ENCODE results near the gene GRIK5.

The GRIK5 gene

GRCh38 chr19:42093926-42094325 is 23.9 kb upstream of the GRIK5 start:
- DNase-seq, result no peak

GRCh38 chr19:42093505-42093904 is 23.5 kb upstream of the GRIK5 start:
- no peak for DNase-seq

- DNase-seq, result peak; percentile 11
Observed at GRCh38 chr19:42092350-42092749, 22.3 kb upstream of the GRIK5 start.

GRCh38 chr19:42091742-42092141 is 21.7 kb upstream of the GRIK5 start:
- DNase-seq, result no peak

GRCh38 chr19:42091300-42091699 is 21.3 kb upstream of the GRIK5 start:
- DNase-seq, result no peak

GRCh38 chr19:42090672-42091071 is 20.7 kb upstream of the GRIK5 start:
- no peak for DNase-seq

- DNase-seq, result no peak
Observed at GRCh38 chr19:42089772-42090171, 19.8 kb upstream of the GRIK5 start.

- no peak for DNase-seq
Observed at GRCh38 chr19:42089191-42089750, 19.3 kb upstream of the GRIK5 start.

GRCh38 chr19:42088471-42089190 is 18.6 kb upstream of the GRIK5 start:
- DNase-seq, result no peak

- no peak for DNase-seq
Observed at GRCh38 chr19:42086770-42087550, 17.0 kb upstream of the GRIK5 start.

GRCh38 chr19:42086188-42086736 is 16.3 kb upstream of the GRIK5 start:
- DNase-seq, result no peak

- no peak for DNase-seq
Observed at GRCh38 chr19:42083537-42083936, 13.5 kb upstream of the GRIK5 start.

GRCh38 chr19:42081584-42082203 is 11.7 kb upstream of the GRIK5 start:
- DNase-seq, result no peak

GRCh38 chr19:42080764-42081375 is 10.9 kb upstream of the GRIK5 start:
- DNase-seq, result no peak

- DNase-seq, result no peak
Observed at GRCh38 chr19:42079886-42080763, 10.1 kb upstream of the GRIK5 start.

GRCh38 chr19:42079276-42079669 is 9.3 kb upstream of the GRIK5 start:
- DNase-seq, result no peak

- DNase-seq, result no peak
Observed at GRCh38 chr19:42078538-42079275, 8.7 kb upstream of the GRIK5 start.

GRCh38 chr19:42078058-42078457 is 8.1 kb upstream of the GRIK5 start:
- no peak for DNase-seq

GRCh38 chr19:42076380-42076944 is 6.5 kb upstream of the GRIK5 start:
- DNase-seq, result no peak

GRCh38 chr19:42075616-42076379 is 5.8 kb upstream of the GRIK5 start, which contains the start of gene ZNF574:
Gene ZNF574, plus strand, starts transcription at chr19:42076166. Its CDS starts 2,441 bp downstream, at chr19:42078607.
- DNase-seq, result peak; percentile 98
